Stimulated activated CD8-positive, alpha-beta memory T cell treated with anti-CD3 and anti-CD28 coated beads, Interleukin-15, amount 100 ng/mL, for 24 hours (primary cell): ENCODE measurements around the gene UNCX.
"Not testable (repeated sequence)": the region's sequence is repeated elsewhere in the genome, so short reads cannot be mapped to it uniquely, and the experiment has no call there.

Experiments
- DNase-seq: peaks from one replicate; pipeline ENCODE4 v3.0.0-alpha.2; 2020; ENCODE audit warnings: low read depth

UNCX gene

GRCh38 chr7:1278543-1278942 is 45.9 kb downstream of the UNCX start:
- DNase-seq: no peak

DNA sequence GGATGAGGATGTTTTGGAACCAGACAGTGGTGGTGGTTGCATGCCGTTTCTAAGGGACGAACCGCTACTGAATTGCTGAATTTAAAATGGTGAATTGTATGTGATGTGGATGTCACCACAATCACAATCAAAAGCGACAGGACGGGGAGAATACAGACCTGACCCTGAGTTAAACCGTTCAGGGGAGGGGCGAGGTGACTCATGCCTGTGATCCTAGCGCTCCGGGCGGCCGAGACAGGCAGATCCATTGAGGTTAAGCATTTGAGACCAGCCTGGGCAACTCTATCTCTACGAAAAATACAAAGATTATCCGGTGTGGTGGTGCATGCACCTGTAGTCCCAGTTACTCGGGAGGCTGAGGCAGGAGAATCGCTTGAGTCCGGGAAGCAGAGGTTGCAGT is 46.4 kb downstream of the UNCX start:
- DNase-seq: no peak

- DNase-seq: not testable (repeated sequence)
Measured at GRCh38 chr7:1279895-1280294, 47.2 kb downstream of the UNCX start.

- no peak for DNase-seq
Measured at GRCh38 chr7:1281068-1281467, 48.4 kb downstream of the UNCX start.

GRCh38 chr7:1282679-1283078 is 50.0 kb downstream of the UNCX start:
- DNase-seq: no peak

DNA sequence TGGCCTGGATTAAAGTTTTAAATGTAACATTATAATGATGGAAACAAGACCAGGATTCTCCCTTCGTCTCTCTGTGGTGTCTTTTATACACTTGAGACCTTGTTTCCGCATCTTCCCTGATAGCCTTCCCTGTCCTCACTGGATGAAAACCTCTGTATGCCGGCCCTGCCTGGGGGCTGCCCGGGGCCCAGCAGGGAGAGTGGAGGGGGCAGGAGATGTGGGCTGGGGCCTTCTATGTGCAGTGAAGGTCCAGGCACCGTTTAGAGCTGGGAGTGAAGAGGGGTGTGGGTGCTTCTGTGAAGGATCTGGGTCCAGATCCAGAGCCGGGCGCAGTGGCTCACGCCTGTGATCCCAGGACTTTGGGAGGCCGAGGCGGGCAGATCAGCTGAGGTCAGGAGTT is 50.7 kb downstream of the UNCX start:
- no peak for DNase-seq

- no peak for DNase-seq
Measured at GRCh38 chr7:1283941-1284742, 51.5 kb downstream of the UNCX start.

DNA sequence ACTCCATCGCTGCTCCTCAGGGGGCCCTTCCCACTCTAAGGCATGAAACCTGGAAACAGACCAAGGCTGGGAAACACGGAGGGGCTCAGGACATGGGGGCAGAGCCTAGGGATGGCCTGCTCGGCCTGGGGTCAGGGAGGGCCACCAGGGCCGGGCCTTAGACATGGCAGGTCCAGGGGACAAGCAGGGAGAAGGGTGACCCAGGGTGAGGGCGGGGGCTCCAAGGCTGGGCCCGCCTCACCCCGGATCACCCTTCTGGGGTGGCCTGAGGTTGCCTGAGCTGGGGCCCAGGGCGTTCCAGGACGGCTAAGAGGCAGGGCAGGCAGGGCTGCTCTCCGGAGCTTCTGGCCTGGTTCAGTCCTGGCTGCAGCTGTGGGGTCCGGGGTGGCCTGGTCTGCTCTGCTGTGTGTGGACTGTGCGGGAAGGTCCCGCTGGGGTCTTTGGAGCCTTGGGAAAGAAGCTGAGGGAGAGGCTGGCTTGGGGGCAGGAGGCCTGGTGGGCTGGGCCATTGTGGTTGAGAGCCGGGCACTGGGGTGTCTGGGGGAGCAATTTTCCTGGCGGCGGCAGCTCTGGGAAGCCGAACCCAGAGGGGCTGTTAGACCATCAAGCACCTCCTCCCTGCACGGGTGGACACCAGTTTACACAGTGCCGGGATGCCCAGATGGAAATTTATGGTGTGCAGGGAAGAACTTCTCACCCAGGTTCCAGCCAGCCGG is 52.2 kb downstream of the UNCX start:
- no peak for DNase-seq

GRCh38 chr7:1285556-1286301 is 53.1 kb downstream of the UNCX start:
- no peak for DNase-seq
